IPS-NIHi11 (cell line): Measurements from ENCODE around the gene MYOM1.
"Not testable (repeated sequence)": the region's sequence is repeated elsewhere in the genome, so short reads cannot be mapped to it uniquely, and the experiment has no call there.

Source experiments
- DNase-seq: peaks from one replicate; pipeline ENCODE4 v3.0.0; 2012; ENCODE audit warnings: mixed read lengths, low spot score

The MYOM1 gene

GRCh38 chr18:3025544-3025943, 194.2 kb downstream of the MYOM1 start:
- DNase-seq: no peak

GRCh38 chr18:3023603-3024002, 196.2 kb downstream of the MYOM1 start:
- DNase-seq: not testable (repeated sequence)
